H9 (cell line): Measurements from ENCODE around the gene WARS2. TPM values are rescaled to one million over a fixed set of nuclear protein-coding genes. Genes with fewer than 3 reads are reported as not detected.

Experiments used
- DNase-seq: peaks from one replicate; pipeline ENCODE4 v3.0.0-alpha.2; 2017
- H2AFZ ChIP-seq: one replicate; pipeline ENCODE4 v1.6.1; 2013; ENCODE audit warnings: mild to moderate bottlenecking, low read length, control low read depth, moderate library complexity
- H2AK5ac ChIP-seq: 2 replicates; pipeline ENCODE4 v1.6.1; 2013; ENCODE audit warnings: low read length, control low read depth, mixed read lengths; ENCODE audit not compliant: insufficient read length
- H2BK120ac ChIP-seq: one replicate; pipeline ENCODE4 v1.6.1; 2013; ENCODE audit warnings: low read depth, mild to moderate bottlenecking, low read length, control low read depth, inconsistent platforms; ENCODE audit not compliant: poor library complexity, severe bottlenecking
- H2BK12ac ChIP-seq: 2 replicates; pipeline ENCODE4 v1.6.1; 2013; ENCODE audit warnings: low read length, control low read depth, mixed read lengths, low read depth; ENCODE audit not compliant: insufficient read length
- H2BK15ac ChIP-seq: 2 replicates; pipeline ENCODE4 v1.6.1; 2013; ENCODE audit warnings: low read depth, low read length, control low read depth
- H2BK20ac ChIP-seq: one replicate; pipeline ENCODE4 v1.6.1; 2013; ENCODE audit warnings: low read depth, mild to moderate bottlenecking, low read length, control low read depth, inconsistent platforms; ENCODE audit not compliant: poor library complexity, severe bottlenecking
- H2BK5ac ChIP-seq: 2 replicates; pipeline ENCODE4 v1.6.1; 2013; ENCODE audit warnings: low read length, control low read depth, mixed read lengths; ENCODE audit not compliant: insufficient read length
- H3K14ac ChIP-seq: 2 replicates; pipeline ENCODE4 v1.6.1; 2013; ENCODE audit warnings: low read length, control low read depth; ENCODE audit not compliant: insufficient read depth
- H3K18ac ChIP-seq: 2 replicates; pipeline ENCODE4 v1.6.1; 2013; ENCODE audit warnings: low read depth, mild to moderate bottlenecking, mixed read lengths, low read length, control low read depth; ENCODE audit not compliant: insufficient read length
- H3K23ac ChIP-seq: 2 replicates; pipeline ENCODE4 v1.6.1; 2013; ENCODE audit warnings: low read length, control low read depth, mixed read lengths, low read depth; ENCODE audit not compliant: insufficient read length
- H3K23me2 ChIP-seq: 2 replicates; pipeline ENCODE4 v1.6.1; 2013; ENCODE audit warnings: low read depth, mild to moderate bottlenecking, mixed read lengths, low read length, control low read depth; ENCODE audit not compliant: insufficient read length, poor library complexity, severe bottlenecking
- H3K27ac ChIP-seq: 2 replicates; pipeline ENCODE4 v1.5.1; 2013; ENCODE audit warnings: low read length, control low read depth, mixed read lengths, low read depth; ENCODE audit not compliant: insufficient read length
- H3K27me3 ChIP-seq: 2 replicates; pipeline ENCODE4 v1.6.1; 2013; ENCODE audit warnings: low read length, control low read depth, inconsistent platforms; ENCODE audit not compliant: insufficient read depth
- H3K4ac ChIP-seq: 2 replicates; pipeline ENCODE4 v1.6.1; 2013; ENCODE audit warnings: low read depth, mild to moderate bottlenecking, control low read depth, inconsistent platforms, low read length, moderate library complexity
- H3K4me1 ChIP-seq: 2 replicates; pipeline ENCODE4 v1.6.1; 2013; ENCODE audit warnings: low read length, control low read depth, inconsistent platforms; ENCODE audit not compliant: insufficient read depth
- H3K4me2 ChIP-seq: 2 replicates; pipeline ENCODE4 v1.6.1; 2013; ENCODE audit warnings: low read length, control low read depth, mixed read lengths; ENCODE audit not compliant: insufficient read length, insufficient read depth
- H3K56ac ChIP-seq: 2 replicates; pipeline ENCODE4 v1.6.1; 2013; ENCODE audit warnings: low read depth, mild to moderate bottlenecking, mixed read lengths, low read length, control low read depth; ENCODE audit not compliant: insufficient read length
- H3K79me1 ChIP-seq: 2 replicates; pipeline ENCODE4 v1.6.1; 2013; ENCODE audit warnings: low read depth, mild to moderate bottlenecking, moderate library complexity, low read length, control low read depth, inconsistent platforms; ENCODE audit not compliant: insufficient read depth, poor library complexity, severe bottlenecking
- H3K79me2 ChIP-seq: 2 replicates; pipeline ENCODE4 v1.6.1; 2013; ENCODE audit warnings: low read length, control low read depth, inconsistent platforms; ENCODE audit not compliant: insufficient read depth
- H3K9ac ChIP-seq: 2 replicates; pipeline ENCODE4 v1.6.1; 2013; ENCODE audit warnings: low read length, control low read depth, mixed read lengths; ENCODE audit not compliant: insufficient read length; ENCODE audit errors: extremely low read depth
- H3K9me3 ChIP-seq: one replicate; pipeline ENCODE4 v1.6.1; 2013; ENCODE audit warnings: low read depth, low read length, inconsistent platforms; ENCODE audit not compliant: control insufficient read depth
- H3T11ph ChIP-seq: one replicate; pipeline ENCODE4 v1.6.1; 2013; ENCODE audit warnings: mild to moderate bottlenecking, low read length, control low read depth, inconsistent platforms
- H4K20me1 ChIP-seq: one replicate; pipeline ENCODE4 v1.6.1; 2013; ENCODE audit not compliant: control insufficient read depth, insufficient read length, insufficient read depth
- H4K5ac ChIP-seq: 2 replicates; pipeline ENCODE4 v1.6.1; 2013; ENCODE audit warnings: low read depth, mild to moderate bottlenecking, mixed read lengths, low read length, control low read depth; ENCODE audit not compliant: insufficient read length
- H4K8ac ChIP-seq: replicated peaks from 2 replicates; pipeline ENCODE4 v1.6.1; 2013; ENCODE audit warnings: low read length, control low read depth, mixed read lengths, low read depth; ENCODE audit not compliant: insufficient read length
- H4K91ac ChIP-seq: 2 replicates; pipeline ENCODE4 v1.6.1; 2013; ENCODE audit warnings: low read depth, mild to moderate bottlenecking, moderate library complexity, mixed read lengths, low read length, control low read depth; ENCODE audit not compliant: insufficient read length
- H3K27ac Mint-ChIP-seq, 3 experiments: 2 replicates in 2 of 3; 3 replicates in 1 of 3; pipeline ENCODE4 v1.8.0; 2020 to 2021; ENCODE audit warnings: mixed read lengths in 3 of 3, mild to moderate bottlenecking in 1 of 3, moderate library complexity in 1 of 3
- H3K27me3 Mint-ChIP-seq: 2 replicates; pipeline ENCODE4 v1.8.0; 2021; ENCODE audit warnings: low read depth, mild to moderate bottlenecking, moderate library complexity, mixed read lengths
- H3K36me3 Mint-ChIP-seq, 3 experiments: 2 replicates in 2 of 3; 3 replicates in 1 of 3; pipeline ENCODE4 v1.8.0; 2020 to 2021; ENCODE audit warnings: low read depth in 3 of 3, mixed read lengths in 3 of 3; ENCODE audit not compliant: insufficient read depth in 1 of 3
- H3K4me1 Mint-ChIP-seq, 2 experiments: 2 replicates each; pipeline ENCODE4 v1.8.0; 2020; ENCODE audit warnings: mixed read lengths in 2 of 2
- H3K4me3 Mint-ChIP-seq, 2 experiments: 2 replicates in 1 of 2; 3 replicates in 1 of 2; pipeline ENCODE4 v1.8.0; 2020 to 2021; ENCODE audit warnings: mild to moderate bottlenecking in 2 of 2, mixed read lengths in 2 of 2, moderate library complexity in 1 of 2
- H3K9me3 Mint-ChIP-seq, 2 experiments: 2 replicates in 1 of 2; 3 replicates in 1 of 2; pipeline ENCODE4 v1.8.0; 2020; ENCODE audit warnings: mild to moderate bottlenecking in 2 of 2, mixed read lengths in 2 of 2, moderate library complexity in 1 of 2
- CTCF ChIP-seq: fragments of 200-600 bp; sonication (generic); conservative IDR thresholded peaks from 3 replicates; pipeline ENCODE4 v1.8.0; 2021; ENCODE audit warnings: antibody characterized with exemption, mild to moderate bottlenecking
- WGBS: extraction: QIAGEN DNeasy Blood & Tissue Kit; methylation state at CpG from one replicate; pipeline ENCODE4 v1.1.7; 2013; ENCODE audit warnings: missing lambda C conversion rate, low lambda C conversion rate, mixed read lengths; ENCODE audit not compliant: insufficient read length; ENCODE audit errors: extremely low coverage; 5-methylcytosine and 5-hydroxymethylcytosine counted together
- total RNA-seq: library from RNA; stranded (reverse); gene quantifications from 2 replicates; pipeline ENCODE4 v1.2.1, GENCODE V29; 2021

Gene WARS2
- total RNA-seq, 1 experiment from 2014 or later = 9.7 TPM

GRCh38 chr1:119146466-119146865 is 6.0 kb upstream of the WARS2 start:
- H2BK5ac ChIP-seq = no peak overlapping the region

More at GRCh38 chr1:119146466-119146865, 6.0 kb upstream of the WARS2 start:
- no peak overlapping the region for H2AFZ ChIP-seq
- no peak overlapping the region for H2BK20ac ChIP-seq
- no peak overlapping the region for H4K5ac ChIP-seq
- H3K9ac ChIP-seq = no peak overlapping the region
- no peak for TF ChIP-seq CTCF
- no peak overlapping the region for H3K56ac ChIP-seq
- H4K91ac ChIP-seq = no peak overlapping the region
- H3K23ac ChIP-seq = no peak overlapping the region
- H3K4me2 ChIP-seq = no peak overlapping the region
- H3K79me2 ChIP-seq = no peaks in the 10 kb centered on the region
- no peaks in the 10 kb centered on the region for H3K9me3 ChIP-seq
- H3K79me1 ChIP-seq = no peaks in the 10 kb centered on the region
- Mint-ChIP-seq H3K27ac (no peak overlapping the region), H3K36me3 (peaks cover 8 to 10% (median 9%) of the 10 kb centered on the region in 3 experiments; a peak in 6 of 7 replicates), H3K4me1 (peaks cover 3 to 19% of the 10 kb centered on the region in 2 experiments; a peak in 3 of 4 replicates), H3K4me3 (no peak overlapping the region), H3K27me3 (no peaks in the 10 kb centered on the region), H3K9me3 (no peaks in the 10 kb centered on the region)
- DNase-seq = no peak
- H3K27ac ChIP-seq = no peak overlapping the region
- no peak overlapping the region for H3K4ac ChIP-seq
- H2BK120ac ChIP-seq = no peak overlapping the region
- no peak overlapping the region for H3T11ph ChIP-seq
- H4K8ac ChIP-seq = no peak overlapping the region
- H2BK12ac ChIP-seq = no peak overlapping the region
- no peaks in the 10 kb centered on the region for H3K27me3 ChIP-seq
- no peak overlapping the region for H3K14ac ChIP-seq
- H3K18ac ChIP-seq = no peak overlapping the region
- no peak overlapping the region for H2BK15ac ChIP-seq
- H3K23me2 ChIP-seq = no peaks in the 10 kb centered on the region
- no peaks in the 10 kb centered on the region for H3K4me1 ChIP-seq
- WGBS = no CpG with 5 or more reads among the region's 4 CpGs
- no peaks in the 10 kb centered on the region for H4K20me1 ChIP-seq
- no peak overlapping the region for H2AK5ac ChIP-seq
